ENCODE measurements around the gene REELD1. TPM values are rescaled to one million over a fixed set of nuclear protein-coding genes. Genes with fewer than 3 reads are reported as not detected.
A peak's percentile ranks its signal among the peaks of the same experiment; 100 is the strongest.

REELD1 gene
- total and polyA plus RNA-seq, 4 donors: 0.22 to 0.86 (median 0.56) TPM

DNA sequence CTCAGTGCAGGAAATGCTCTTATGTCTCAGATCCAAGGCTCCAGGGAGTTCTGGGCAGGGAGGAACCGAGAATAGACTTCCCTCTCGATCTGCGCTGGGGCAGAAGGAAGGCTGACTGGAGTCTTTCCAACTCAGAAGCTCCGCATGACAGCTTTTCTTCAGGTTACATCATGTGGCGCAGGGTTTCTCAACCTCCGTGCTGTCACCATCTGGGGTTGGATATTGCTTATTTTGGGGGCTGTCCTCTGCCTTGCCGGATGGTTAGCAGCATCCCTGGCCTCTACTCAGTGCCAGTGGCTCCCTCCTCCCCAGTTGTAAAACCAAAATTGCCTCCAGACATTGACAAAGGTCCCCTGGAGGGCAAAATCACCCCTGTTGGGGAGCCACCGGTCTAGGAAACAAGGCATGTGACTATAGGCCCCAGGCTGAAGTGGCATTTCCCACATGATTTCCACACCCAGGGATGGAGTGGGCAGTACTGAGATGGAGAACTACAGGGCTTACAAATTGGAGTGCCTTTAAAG is 21.4 kb downstream of the REELD1 start:
- Histone ChIP-seq H3K4me1 (ENCODE audit: control insufficient read depth in 5 of 5, insufficient read depth in 5 of 5, low read length in 5 of 5) (peaks cover 0 to 4% (median 0%) of the 10 kb centered on the region in 5 donors), H3K9me3 (ENCODE audit: control insufficient read depth in 4 of 4, insufficient read depth in 3 of 4, low read length in 3 of 4) (peaks cover 0 to 5% (median 0%) of the 10 kb centered on the region in 4 donors), H3K4me3 (no peak overlapping the region), H3K36me3 (ENCODE audit: control insufficient read depth in 4 of 4, insufficient read depth in 4 of 4, low read length in 4 of 4) (no peaks in the 10 kb centered on the region), H3K9ac (ENCODE audit: insufficient read depth in 1 of 2, low read length in 2 of 2) (no peak overlapping the region), H3K27me3 (ENCODE audit: control insufficient read depth in 3 of 3, insufficient read depth in 3 of 3, low read length in 2 of 3) (no peaks in the 10 kb centered on the region), H3K27ac (ENCODE audit: low read depth in 1 of 2, low read length in 1 of 2) (peak overlapping the region in 1 of 2 donors; percentile 84)
- WGBS, 2 donors: 37 to 55% methylated on average over 8 of the region's 8 CpGs
- DNase-seq: no peak
- no peak for ATAC-seq (ENCODE audit: insufficient read depth, low FRiP score)
- TF ChIP-seq, protein P1, sequence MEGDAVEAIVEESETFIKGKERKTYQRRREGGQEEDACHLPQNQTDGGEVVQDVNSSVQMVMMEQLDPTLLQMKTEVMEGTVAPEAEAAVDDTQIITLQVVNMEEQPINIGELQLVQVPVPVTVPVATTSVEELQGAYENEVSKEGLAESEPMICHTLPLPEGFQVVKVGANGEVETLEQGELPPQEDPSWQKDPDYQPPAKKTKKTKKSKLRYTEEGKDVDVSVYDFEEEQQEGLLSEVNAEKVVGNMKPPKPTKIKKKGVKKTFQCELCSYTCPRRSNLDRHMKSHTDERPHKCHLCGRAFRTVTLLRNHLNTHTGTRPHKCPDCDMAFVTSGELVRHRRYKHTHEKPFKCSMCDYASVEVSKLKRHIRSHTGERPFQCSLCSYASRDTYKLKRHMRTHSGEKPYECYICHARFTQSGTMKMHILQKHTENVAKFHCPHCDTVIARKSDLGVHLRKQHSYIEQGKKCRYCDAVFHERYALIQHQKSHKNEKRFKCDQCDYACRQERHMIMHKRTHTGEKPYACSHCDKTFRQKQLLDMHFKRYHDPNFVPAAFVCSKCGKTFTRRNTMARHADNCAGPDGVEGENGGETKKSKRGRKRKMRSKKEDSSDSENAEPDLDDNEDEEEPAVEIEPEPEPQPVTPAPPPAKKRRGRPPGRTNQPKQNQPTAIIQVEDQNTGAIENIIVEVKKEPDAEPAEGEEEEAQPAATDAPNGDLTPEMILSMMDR (IDR thresholded peaks at IDR 0.05; ENCODE audit: control extremely low read depth, extremely low read depth): no peak

DNA sequence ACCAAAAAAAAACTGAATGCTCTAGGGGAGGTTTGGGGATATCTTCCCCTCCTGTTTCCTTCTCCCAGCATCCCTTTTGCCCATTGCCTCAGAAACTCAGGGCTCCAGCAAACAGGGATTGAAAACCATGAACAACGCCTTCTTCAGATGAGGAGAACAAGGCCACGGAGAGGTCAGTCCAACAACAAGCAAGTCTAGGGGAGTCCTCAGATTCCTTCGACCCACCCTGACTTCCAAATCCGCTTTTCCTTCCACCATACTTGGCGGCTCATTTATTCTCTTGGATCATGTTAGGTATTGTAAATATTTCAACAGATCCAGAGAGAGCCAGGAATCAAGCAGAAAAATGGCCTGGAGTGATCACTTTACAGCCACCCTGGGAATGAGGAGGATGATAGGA is 21.9 kb downstream of the REELD1 start:
- DNase-seq (no peak), ATAC-seq (ENCODE audit: insufficient read depth, low FRiP score) (no peak)
- Histone ChIP-seq H3K4me1 (ENCODE audit: control insufficient read depth in 5 of 5, insufficient read depth in 5 of 5, low read length in 5 of 5) (peaks cover 0 to 4% (median 0%) of the 10 kb centered on the region in 5 donors), H3K4me3 (no peak overlapping the region), H3K9ac (ENCODE audit: insufficient read depth in 1 of 2, low read length in 2 of 2) (no peak overlapping the region), H3K9me3 (ENCODE audit: control insufficient read depth in 4 of 4, insufficient read depth in 3 of 4, low read length in 3 of 4) (peaks cover 0 to 5% (median 0%) of the 10 kb centered on the region in 4 donors), H3K36me3 (ENCODE audit: control insufficient read depth in 4 of 4, insufficient read depth in 4 of 4, low read length in 4 of 4) (no peaks in the 10 kb centered on the region), H3K27ac (ENCODE audit: low read depth in 1 of 2, low read length in 1 of 2) (peak overlapping the region in 1 of 2 donors; percentile 6), H3K27me3 (ENCODE audit: control insufficient read depth in 3 of 3, insufficient read depth in 3 of 3, low read length in 2 of 3) (no peaks in the 10 kb centered on the region)
- TF ChIP-seq, protein P1 (IDR thresholded peaks at IDR 0.05; ENCODE audit: control extremely low read depth, extremely low read depth): no peak
- WGBS, 2 donors: 63 to 75% methylated on average over 5 of the region's 5 CpGs

DNA sequence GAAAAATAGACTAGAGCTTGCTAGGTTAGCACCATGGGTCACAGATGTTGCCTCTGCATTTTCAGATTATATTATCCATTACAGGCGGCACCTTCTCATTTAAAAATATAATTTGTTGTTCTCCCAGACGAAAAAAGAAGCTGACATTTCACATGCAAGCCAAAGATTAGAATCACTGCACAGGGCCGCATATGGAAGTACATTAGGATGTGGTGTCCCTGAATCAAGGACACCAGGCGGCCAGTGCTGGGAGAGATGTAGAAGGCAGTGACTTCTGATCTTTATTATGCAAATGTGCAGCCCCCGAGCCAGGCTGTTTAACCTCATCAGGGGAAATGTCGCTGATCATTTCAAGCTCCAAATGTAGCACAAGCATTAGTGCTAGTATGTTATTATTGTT is 22.8 kb downstream of the REELD1 start:
- DNase-seq (no peak), ATAC-seq (ENCODE audit: insufficient read depth, low FRiP score) (no peak)
- Histone ChIP-seq H3K9ac (ENCODE audit: insufficient read depth in 1 of 2, low read length in 2 of 2) (no peak overlapping the region), H3K27ac (ENCODE audit: low read depth in 1 of 2, low read length in 1 of 2) (no peak overlapping the region), H3K9me3 (ENCODE audit: control insufficient read depth in 4 of 4, insufficient read depth in 3 of 4, low read length in 3 of 4) (peaks cover 0 to 5% (median 0%) of the 10 kb centered on the region in 4 donors), H3K36me3 (ENCODE audit: control insufficient read depth in 4 of 4, insufficient read depth in 4 of 4, low read length in 4 of 4) (no peaks in the 10 kb centered on the region), H3K27me3 (ENCODE audit: control insufficient read depth in 3 of 3, insufficient read depth in 3 of 3, low read length in 2 of 3) (no peaks in the 10 kb centered on the region), H3K4me3 (no peak overlapping the region), H3K4me1 (ENCODE audit: control insufficient read depth in 5 of 5, insufficient read depth in 5 of 5, low read length in 5 of 5) (peaks cover 0 to 12% (median 4%) of the 10 kb centered on the region in 5 donors)
- TF ChIP-seq, protein P1 (IDR thresholded peaks at IDR 0.05; ENCODE audit: control extremely low read depth, extremely low read depth): no peak
- WGBS, 2 donors: 92 to 95% methylated on average over 6 of the region's 6 CpGs

DNA sequence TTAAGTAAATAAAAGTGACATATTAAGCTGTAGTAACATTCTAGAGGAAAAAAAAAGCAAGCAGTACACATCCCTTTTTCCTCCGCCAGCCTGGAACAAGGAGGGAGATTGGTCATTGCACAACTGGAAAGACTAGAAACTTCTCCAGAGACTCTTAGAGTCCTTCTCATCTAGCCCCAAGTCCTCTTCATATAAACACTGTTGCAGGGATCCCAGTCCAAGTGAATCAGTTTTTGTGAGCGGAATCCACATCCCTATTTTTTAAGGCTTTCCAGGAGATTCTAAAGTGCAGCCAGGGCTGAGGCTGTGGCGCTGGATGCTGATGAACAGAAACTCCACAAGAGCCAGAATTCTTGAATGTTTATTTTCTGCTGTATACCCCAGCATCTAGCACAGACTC is 23.8 kb downstream of the REELD1 start:
- Histone ChIP-seq H3K4me3 (no peak overlapping the region), H3K27ac (ENCODE audit: low read depth in 1 of 2, low read length in 1 of 2) (no peak overlapping the region), H3K4me1 (ENCODE audit: control insufficient read depth in 5 of 5, insufficient read depth in 5 of 5, low read length in 5 of 5) (peaks cover 0 to 19% (median 6%) of the 10 kb centered on the region in 5 donors), H3K36me3 (ENCODE audit: control insufficient read depth in 4 of 4, insufficient read depth in 4 of 4, low read length in 4 of 4) (no peaks in the 10 kb centered on the region), H3K9ac (ENCODE audit: insufficient read depth in 1 of 2, low read length in 2 of 2) (no peak overlapping the region), H3K27me3 (ENCODE audit: control insufficient read depth in 3 of 3, insufficient read depth in 3 of 3, low read length in 2 of 3) (no peaks in the 10 kb centered on the region), H3K9me3 (ENCODE audit: control insufficient read depth in 4 of 4, insufficient read depth in 3 of 4, low read length in 3 of 4) (no peaks in the 10 kb centered on the region)
- 81 to 85% methylated on average over 3 of the region's 3 CpGs for WGBS, 2 donors
- TF ChIP-seq, protein P1 (IDR thresholded peaks at IDR 0.05; ENCODE audit: control extremely low read depth, extremely low read depth): no peak
- DNase-seq (no peak), ATAC-seq (ENCODE audit: insufficient read depth, low FRiP score) (no peak)
